Tibial nerve (tissue), 4 donors: ENCODE measurements around the gene CREB1.

ENCODE experiments used
- EP300 ChIP-seq, 2 donors: sonication (generic); formaldehyde crosslinking; IDR thresholded peaks; one replicate each; pipeline ENCODE4 v1.6.1; 2017; ENCODE audit warnings: antibody characterized with exemption in 2 of 2, mild to moderate bottlenecking in 1 of 2
- POLR2A ChIP-seq, 2 donors: fragments of 450-650 bp; IDR thresholded peaks; one replicate each; pipeline ENCODE4 v1.6.1; 2017; ENCODE audit warnings: antibody characterized with exemption in 2 of 2, mild to moderate bottlenecking in 2 of 2, moderate library complexity in 2 of 2
- TF ChIP-seq, protein P1 (sequence below), 5 experiments: fragments of 200-600 bp in 3 of 5; fragments of 450-650 bp in 2 of 5; sonication (generic) in 3 of 5; IDR thresholded peaks; one replicate each; pipeline ENCODE4 v1.5.1; 2016 to 2019; ENCODE audit warnings: antibody characterized with exemption in 5 of 5, mild to moderate bottlenecking in 3 of 5, moderate library complexity in 2 of 5

- TF ChIP-seq EP300 (IDR thresholded peaks at IDR 0.05) (no peak), POLR2A (IDR thresholded peaks at IDR 0.05) (no peak)
- TF ChIP-seq, protein P1, sequence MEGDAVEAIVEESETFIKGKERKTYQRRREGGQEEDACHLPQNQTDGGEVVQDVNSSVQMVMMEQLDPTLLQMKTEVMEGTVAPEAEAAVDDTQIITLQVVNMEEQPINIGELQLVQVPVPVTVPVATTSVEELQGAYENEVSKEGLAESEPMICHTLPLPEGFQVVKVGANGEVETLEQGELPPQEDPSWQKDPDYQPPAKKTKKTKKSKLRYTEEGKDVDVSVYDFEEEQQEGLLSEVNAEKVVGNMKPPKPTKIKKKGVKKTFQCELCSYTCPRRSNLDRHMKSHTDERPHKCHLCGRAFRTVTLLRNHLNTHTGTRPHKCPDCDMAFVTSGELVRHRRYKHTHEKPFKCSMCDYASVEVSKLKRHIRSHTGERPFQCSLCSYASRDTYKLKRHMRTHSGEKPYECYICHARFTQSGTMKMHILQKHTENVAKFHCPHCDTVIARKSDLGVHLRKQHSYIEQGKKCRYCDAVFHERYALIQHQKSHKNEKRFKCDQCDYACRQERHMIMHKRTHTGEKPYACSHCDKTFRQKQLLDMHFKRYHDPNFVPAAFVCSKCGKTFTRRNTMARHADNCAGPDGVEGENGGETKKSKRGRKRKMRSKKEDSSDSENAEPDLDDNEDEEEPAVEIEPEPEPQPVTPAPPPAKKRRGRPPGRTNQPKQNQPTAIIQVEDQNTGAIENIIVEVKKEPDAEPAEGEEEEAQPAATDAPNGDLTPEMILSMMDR (IDR thresholded peaks at IDR 0.05), result no peak
Measured at GRCh38 chr2:207515671-207516070, 14.1 kb upstream of the CREB1 start.
